Cardiac fibroblast (primary cell): ENCODE results near the gene DNPEP.

Experiments
- DNase-seq, 2 donors: peaks; one replicate each; pipeline versions ENCODE4 v3.0.0 to v3.0.0-alpha.2; 2010; ENCODE audit warnings: low read depth in 2 of 2
- H3K4me3 ChIP-seq, 2 donors: replicated peaks in 1 of 2; 1 replicate in 1 of 2; 2 replicates in 1 of 2; pipeline ENCODE4 v1.5.1; 2011; ENCODE audit warnings: low read depth in 2 of 2, low read length in 2 of 2, mild to moderate bottlenecking in 2 of 2, moderate library complexity in 1 of 2
- CTCF ChIP-seq: IDR thresholded peaks from one replicate; pipeline ENCODE4 v1.5.1; 2011; ENCODE audit warnings: low read depth, mild to moderate bottlenecking, low read length, inconsistent platforms

DNPEP gene

GRCh38 chr2:219392754-219393153, 5.0 kb upstream of the DNPEP start:
- no peak for TF ChIP-seq CTCF
- no peak overlapping the region for H3K4me3 ChIP-seq
- no peak for DNase-seq

GRCh38 chr2:219388907-219389156, 1.1 kb upstream of the DNPEP start:
- no peak for TF ChIP-seq CTCF
- peak overlapping the region in 1 of 2 donors; percentile 39 for H3K4me3 ChIP-seq
- DNase-seq = no peak

- peak overlapping the region; percentile 28 to 43 for H3K4me3 ChIP-seq
- peak; percentile 24 for TF ChIP-seq CTCF
- DNase-seq = peak; percentile 95 to 99
Measured at GRCh38 chr2:219388121-219388906, 602 bp upstream of the DNPEP start.

- H3K4me3 ChIP-seq = peak overlapping the region; percentile 76 to 84
- no peak for TF ChIP-seq CTCF
- DNase-seq = no peak
Measured at GRCh38 chr2:219386532-219387280, 1.0 kb downstream of the DNPEP start.

- no peak for TF ChIP-seq CTCF
- no peak for DNase-seq
- H3K4me3 ChIP-seq = no peak overlapping the region
Measured at GRCh38 chr2:219385958-219386520, 1.7 kb downstream of the DNPEP start.

- DNase-seq = peak in 1 of 2 donors; percentile 23
- TF ChIP-seq CTCF = no peak
Measured at GRCh38 chr2:219384859-219385258, 2.9 kb downstream of the DNPEP start.

More at GRCh38 chr2:219384859-219385258, 2.9 kb downstream of the DNPEP start:
- H3K4me3 ChIP-seq = no peak overlapping the region
